Measurements from ENCODE around the gene ADCY10. TPM values are rescaled to one million over a fixed set of nuclear protein-coding genes. Genes with fewer than 3 reads are reported as not detected.

ADCY10 gene
- total and polyA plus RNA-seq, 2 donors (not counting 1 experiment from before 2014, with no cell fraction given): 0.09 to 0.17 TPM

GRCh38 chr1:167826127-167826526, 87.8 kb downstream of the ADCY10 start:
- Histone ChIP-seq H3K36me3 (ENCODE audit: control insufficient read depth, insufficient read depth, low read length) (no peaks in the 10 kb centered on the region), H3K27ac (ENCODE audit: insufficient read depth, low read length) (no peak overlapping the region), H3K4me2 (ENCODE audit: extremely low read depth, insufficient read depth, low read length) (no peak overlapping the region), H4K20me1 (ENCODE audit: control insufficient read depth, extremely low read depth, insufficient read depth, low read length) (no peaks in the 10 kb centered on the region), H2AFZ (ENCODE audit: low read length) (no peak overlapping the region), H3K9me3 (ENCODE audit: control insufficient read depth, insufficient read depth, low read depth, low read length) (no peaks in the 10 kb centered on the region), H3K4me1 (ENCODE audit: control insufficient read depth, extremely low read depth, insufficient read depth, low read length) (no peaks in the 10 kb centered on the region), H3K79me2 (ENCODE audit: control insufficient read depth, insufficient read depth, low read length) (no peaks in the 10 kb centered on the region), H3K27me3 (ENCODE audit: control insufficient read depth, insufficient read depth, low read length) (no peaks in the 10 kb centered on the region), H3K9ac (ENCODE audit: insufficient read depth, low read length) (no peak overlapping the region), H3K4me3 (replicated peaks in 1 of 4; ENCODE audit: control extremely low read depth in 1 of 4, insufficient read depth in 1 of 4, low read depth in 3 of 4, low read length in 4 of 4) (no peak overlapping the region)
- no peak for TF ChIP-seq CTCF (conservative IDR thresholded peaks at IDR 0.05 in 1 of 2, IDR thresholded peaks at IDR 0.05 in 1 of 2; ENCODE audit: low read depth in 1 of 2, low read length in 2 of 2)
- TF ChIP-seq EZH2 (IDR thresholded peaks at IDR 0.05; ENCODE audit: low read length, missing control alignments): no peak
- DNase-seq (ENCODE audit: low read depth in 2 of 2): no peak

- Histone ChIP-seq H3K9me3 (ENCODE audit: control insufficient read depth, insufficient read depth, low read depth, low read length) (no peaks in the 10 kb centered on the region), H3K4me3 (replicated peaks in 1 of 4; ENCODE audit: control extremely low read depth in 1 of 4, insufficient read depth in 1 of 4, low read depth in 3 of 4, low read length in 4 of 4) (no peak overlapping the region), H3K27me3 (ENCODE audit: control insufficient read depth, insufficient read depth, low read length) (no peaks in the 10 kb centered on the region), H3K36me3 (ENCODE audit: control insufficient read depth, insufficient read depth, low read length) (no peaks in the 10 kb centered on the region), H3K4me2 (ENCODE audit: extremely low read depth, insufficient read depth, low read length) (no peak overlapping the region), H3K4me1 (ENCODE audit: control insufficient read depth, extremely low read depth, insufficient read depth, low read length) (no peaks in the 10 kb centered on the region), H3K9ac (ENCODE audit: insufficient read depth, low read length) (no peak overlapping the region), H4K20me1 (ENCODE audit: control insufficient read depth, extremely low read depth, insufficient read depth, low read length) (no peaks in the 10 kb centered on the region), H3K79me2 (ENCODE audit: control insufficient read depth, insufficient read depth, low read length) (no peaks in the 10 kb centered on the region), H3K27ac (ENCODE audit: insufficient read depth, low read length) (no peak overlapping the region), H2AFZ (ENCODE audit: low read length) (no peak overlapping the region)
- no peak for TF ChIP-seq EZH2 (IDR thresholded peaks at IDR 0.05; ENCODE audit: low read length, missing control alignments)
- TF ChIP-seq CTCF (conservative IDR thresholded peaks at IDR 0.05 in 1 of 2, IDR thresholded peaks at IDR 0.05 in 1 of 2; ENCODE audit: low read depth in 1 of 2, low read length in 2 of 2): no peak
- no peak for DNase-seq (ENCODE audit: low read depth in 2 of 2)
Measured at GRCh38 chr1:167825419-167826079, 88.4 kb downstream of the ADCY10 start.

- no peaks in the 10 kb centered on the region for H4K20me1 ChIP-seq (ENCODE audit: control insufficient read depth, extremely low read depth, insufficient read depth, low read length)
- no peaks in the 10 kb centered on the region for H3K36me3 ChIP-seq (ENCODE audit: control insufficient read depth, insufficient read depth, low read length)
- TF ChIP-seq EZH2 (IDR thresholded peaks at IDR 0.05; ENCODE audit: low read length, missing control alignments): no peak
- no peak for TF ChIP-seq CTCF (conservative IDR thresholded peaks at IDR 0.05 in 1 of 2, IDR thresholded peaks at IDR 0.05 in 1 of 2; ENCODE audit: low read depth in 1 of 2, low read length in 2 of 2)
- H3K4me3 ChIP-seq (replicated peaks in 1 of 4; ENCODE audit: control extremely low read depth in 1 of 4, insufficient read depth in 1 of 4, low read depth in 3 of 4, low read length in 4 of 4): no peak overlapping the region
- H3K79me2 ChIP-seq (ENCODE audit: control insufficient read depth, insufficient read depth, low read length): no peaks in the 10 kb centered on the region
- no peak overlapping the region for H3K9ac ChIP-seq (ENCODE audit: insufficient read depth, low read length)
- H3K27me3 ChIP-seq (ENCODE audit: control insufficient read depth, insufficient read depth, low read length): no peaks in the 10 kb centered on the region
- DNase-seq (ENCODE audit: low read depth in 2 of 2): no peak
- H3K9me3 ChIP-seq (ENCODE audit: control insufficient read depth, insufficient read depth, low read depth, low read length): no peaks in the 10 kb centered on the region
- H2AFZ ChIP-seq (ENCODE audit: low read length): no peak overlapping the region
- no peaks in the 10 kb centered on the region for H3K4me1 ChIP-seq (ENCODE audit: control insufficient read depth, extremely low read depth, insufficient read depth, low read length)
- H3K27ac ChIP-seq (ENCODE audit: insufficient read depth, low read length): no peak overlapping the region
- H3K4me2 ChIP-seq (ENCODE audit: extremely low read depth, insufficient read depth, low read length): no peak overlapping the region
Measured at GRCh38 chr1:167824163-167824794, 89.7 kb downstream of the ADCY10 start.

Data from fibroblast of lung (primary cell).